HG03442 (cell line): ENCODE data around the gene ANGEL1.

Experiments
- ATAC-seq: cut with Tn5 transposase; IDR thresholded peaks from one replicate; pipeline ENCODE4 v1.9.1; 2021; ENCODE audit warnings: mild to moderate bottlenecking, moderate library complexity; ENCODE audit not compliant: unreplicated experiment

The ANGEL1 gene

DNA sequence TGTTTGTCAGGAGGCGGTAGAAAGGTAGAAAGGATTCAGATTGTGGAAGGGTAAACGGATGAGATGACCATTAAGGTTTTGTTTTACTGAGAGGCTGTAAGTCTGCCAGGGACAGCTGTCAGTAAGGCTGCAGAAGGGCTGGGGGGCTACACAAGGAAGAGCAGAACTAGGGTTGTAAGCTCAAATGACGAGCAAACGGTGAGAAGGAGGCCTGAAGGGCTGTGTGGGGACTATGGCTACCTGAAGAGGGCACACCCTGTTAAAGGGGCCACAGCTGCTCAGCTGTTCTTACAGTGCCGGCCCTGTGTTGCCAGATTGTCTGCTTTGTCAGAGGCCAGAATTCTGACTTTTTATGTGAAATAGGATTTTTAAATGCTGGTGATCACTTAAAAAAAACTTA lies 32.3 kb downstream of the ANGEL1 start:
- no peak for ATAC-seq

DNA sequence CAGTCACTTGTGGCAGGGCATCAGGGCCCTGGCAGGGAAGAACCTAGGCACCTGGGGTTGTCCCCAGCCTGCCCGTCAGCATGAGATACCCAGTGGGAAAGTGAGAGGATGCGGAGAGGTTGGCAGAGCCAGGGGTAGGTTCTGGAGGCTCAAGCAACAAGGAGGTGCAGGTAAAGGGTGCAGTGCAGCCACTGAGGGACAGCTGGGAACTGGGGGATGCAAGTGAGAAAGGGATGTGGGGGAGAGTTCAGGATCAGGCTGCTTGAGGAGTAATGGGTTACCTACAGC lies 32.7 kb downstream of the ANGEL1 start:
- no peak for ATAC-seq

DNA sequence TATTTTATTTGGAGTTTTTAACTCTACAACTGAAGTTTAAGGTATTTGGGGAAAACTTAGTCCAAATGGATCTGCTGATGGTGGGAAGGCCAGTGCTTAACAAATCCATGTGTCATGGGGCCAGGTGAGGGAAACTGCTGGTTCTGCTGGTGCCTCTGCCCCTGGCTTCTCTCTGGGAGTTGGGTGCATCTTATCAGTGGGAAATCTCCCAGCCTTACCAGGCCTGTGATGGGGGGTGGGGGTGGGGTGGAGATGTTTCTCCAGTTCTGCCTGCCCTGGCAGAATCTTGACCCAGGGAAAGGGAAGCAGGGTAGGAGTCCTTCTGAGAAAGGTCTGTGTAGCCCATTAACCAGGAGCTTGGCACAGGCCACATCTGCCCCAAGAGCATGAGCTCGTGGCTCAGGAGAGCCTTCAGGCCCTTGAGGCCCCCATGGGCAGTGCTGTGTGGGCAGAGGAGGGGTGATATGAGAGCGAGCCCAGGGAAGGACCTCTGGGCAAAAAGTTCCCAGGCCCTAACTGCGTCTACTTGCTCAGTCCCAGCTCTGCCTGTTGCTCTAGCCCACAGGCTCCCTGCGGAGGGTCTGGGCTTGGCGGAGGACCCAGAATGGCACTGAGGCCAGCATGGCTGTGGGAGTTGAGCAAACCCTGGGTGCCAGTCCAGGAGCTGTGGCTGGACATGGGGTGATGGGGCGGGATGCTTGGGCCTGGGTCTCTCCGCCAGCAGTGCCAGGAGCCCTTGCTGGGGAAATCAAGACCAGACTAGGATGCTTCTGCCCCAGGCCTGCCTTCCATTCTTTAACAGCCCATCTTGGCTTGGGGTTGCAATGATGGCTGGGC lies 33.2 kb downstream of the ANGEL1 start:
- ATAC-seq, result no peak

DNA sequence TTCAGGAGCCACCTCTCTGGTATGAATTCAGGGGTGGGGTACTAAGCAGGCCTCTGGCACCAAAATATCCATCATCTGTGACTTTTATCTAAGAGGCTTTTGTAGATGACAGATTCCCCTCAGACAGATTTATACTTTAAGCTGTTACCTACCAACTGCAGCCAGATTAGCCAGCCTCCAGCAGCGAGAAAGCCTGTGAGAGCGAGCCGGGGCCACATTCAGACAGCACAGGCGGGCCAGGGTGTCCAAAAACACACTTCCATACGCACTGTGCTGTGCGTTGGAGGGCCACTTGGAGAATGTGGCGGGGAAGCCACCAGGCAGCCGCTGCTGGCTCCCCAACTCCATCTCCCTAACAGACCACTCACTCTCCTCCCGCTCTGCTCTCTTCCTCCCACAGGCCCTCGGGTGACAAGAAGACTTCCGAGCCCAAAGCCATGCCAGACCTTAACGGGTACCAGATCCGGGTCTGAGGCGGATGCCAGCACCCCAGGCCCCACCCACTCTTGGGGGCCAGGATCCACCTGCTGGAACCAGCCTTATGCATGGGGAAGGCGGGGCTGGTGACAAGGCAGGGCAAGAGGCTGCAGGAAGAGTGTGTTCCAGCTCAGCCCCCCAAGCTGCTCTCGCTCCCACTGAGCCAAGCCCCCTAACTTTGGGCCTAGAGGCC lies 34.0 kb downstream of the ANGEL1 start:
- ATAC-seq, result no peak

DNA sequence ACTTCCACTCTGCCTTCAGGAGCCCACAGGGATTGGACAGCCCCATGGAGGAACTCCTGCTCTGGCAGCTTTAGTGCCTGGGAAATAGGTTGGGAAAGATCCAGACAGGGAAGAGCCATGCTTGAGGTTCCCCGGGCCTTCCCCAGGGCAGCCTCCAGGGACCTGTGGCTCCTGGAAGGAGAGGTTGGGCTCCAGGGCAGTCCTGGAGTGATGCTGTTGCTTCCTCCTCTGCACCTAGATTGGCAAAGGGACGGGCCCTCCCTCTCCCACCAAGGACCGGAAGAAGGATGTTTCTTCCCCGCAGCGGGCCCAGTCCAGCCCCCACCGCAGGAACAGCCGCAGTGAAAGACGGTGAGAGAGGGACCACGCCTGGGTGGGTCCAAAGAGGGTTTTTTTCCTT lies 35.0 kb downstream of the ANGEL1 start:
- no peak for ATAC-seq

DNA sequence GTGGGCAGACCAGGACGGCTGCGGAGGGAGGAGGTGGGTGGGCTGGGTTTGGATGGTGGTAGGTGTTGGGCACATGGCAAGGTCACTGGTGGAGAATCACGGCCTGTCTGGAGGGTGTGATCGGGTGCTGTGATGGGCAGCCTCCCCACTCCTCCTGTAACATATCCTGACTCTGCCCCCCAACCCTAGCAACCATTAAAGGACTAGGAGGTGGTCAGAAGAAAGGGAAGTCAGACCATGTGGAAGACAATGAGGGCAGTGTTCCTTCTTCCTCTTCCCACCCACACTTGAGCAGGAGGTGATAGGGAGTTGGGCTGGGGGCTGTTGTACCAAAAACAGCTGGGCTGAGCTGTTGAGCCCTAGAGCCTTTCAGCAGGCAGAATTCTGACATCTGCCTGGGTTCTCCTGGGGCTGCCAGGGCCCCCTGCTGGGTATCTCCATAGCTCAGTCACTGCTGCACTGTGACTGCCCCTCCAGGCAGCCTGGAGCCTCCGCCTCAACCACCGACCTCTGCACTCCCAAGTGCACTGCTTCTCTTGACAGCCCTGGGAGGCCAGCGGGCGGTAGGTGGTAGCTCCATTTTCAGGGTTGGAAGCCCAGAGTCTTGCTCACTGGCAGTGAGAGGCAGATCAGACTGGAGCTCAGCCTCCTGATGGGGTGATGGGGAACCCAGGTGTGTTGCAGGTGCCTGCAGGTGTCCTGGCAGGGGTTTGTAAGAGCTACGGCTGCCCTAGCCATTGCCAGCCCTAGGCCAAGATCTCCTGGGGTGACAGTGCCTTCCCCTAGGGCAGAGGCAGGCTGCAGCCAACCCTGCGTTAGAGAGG lies 36.0 kb downstream of the ANGEL1 start:
- ATAC-seq, result no peak

DNA sequence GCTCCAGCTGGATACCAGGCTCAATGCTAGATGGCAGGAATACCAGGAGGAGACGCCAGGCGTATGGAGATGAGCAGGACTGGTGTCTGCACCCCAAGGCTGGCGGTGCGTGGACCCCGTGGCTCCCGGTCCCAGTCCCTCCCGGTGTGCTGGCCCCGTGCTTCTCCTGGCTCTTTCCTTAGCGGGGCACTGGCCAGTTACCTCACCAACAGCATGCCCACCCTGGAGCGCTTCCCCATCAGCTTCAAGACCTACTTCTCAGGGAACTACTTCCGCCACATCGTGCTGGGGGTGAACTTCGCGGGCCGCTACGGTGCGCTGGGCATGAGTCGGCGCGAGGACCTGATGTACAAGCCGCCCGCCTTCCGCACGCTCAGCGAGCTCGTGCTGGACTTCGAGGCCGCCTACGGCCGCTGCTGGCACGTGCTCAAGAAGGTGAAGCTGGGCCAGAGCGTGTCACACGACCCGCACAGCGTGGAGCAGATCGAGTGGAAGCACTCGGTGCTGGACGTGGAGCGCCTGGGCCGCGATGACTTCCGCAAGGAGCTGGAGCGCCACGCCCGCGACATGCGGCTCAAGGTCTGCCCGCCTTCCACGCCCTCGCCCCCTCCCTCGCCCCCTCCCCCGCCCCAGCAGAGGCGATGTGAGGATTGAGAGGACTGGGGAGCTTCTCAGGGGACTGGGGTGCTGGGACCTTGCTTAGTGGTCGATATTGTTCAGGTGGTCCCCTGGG lies 36.8 kb downstream of the ANGEL1 start:
- ATAC-seq, result no peak

DNA sequence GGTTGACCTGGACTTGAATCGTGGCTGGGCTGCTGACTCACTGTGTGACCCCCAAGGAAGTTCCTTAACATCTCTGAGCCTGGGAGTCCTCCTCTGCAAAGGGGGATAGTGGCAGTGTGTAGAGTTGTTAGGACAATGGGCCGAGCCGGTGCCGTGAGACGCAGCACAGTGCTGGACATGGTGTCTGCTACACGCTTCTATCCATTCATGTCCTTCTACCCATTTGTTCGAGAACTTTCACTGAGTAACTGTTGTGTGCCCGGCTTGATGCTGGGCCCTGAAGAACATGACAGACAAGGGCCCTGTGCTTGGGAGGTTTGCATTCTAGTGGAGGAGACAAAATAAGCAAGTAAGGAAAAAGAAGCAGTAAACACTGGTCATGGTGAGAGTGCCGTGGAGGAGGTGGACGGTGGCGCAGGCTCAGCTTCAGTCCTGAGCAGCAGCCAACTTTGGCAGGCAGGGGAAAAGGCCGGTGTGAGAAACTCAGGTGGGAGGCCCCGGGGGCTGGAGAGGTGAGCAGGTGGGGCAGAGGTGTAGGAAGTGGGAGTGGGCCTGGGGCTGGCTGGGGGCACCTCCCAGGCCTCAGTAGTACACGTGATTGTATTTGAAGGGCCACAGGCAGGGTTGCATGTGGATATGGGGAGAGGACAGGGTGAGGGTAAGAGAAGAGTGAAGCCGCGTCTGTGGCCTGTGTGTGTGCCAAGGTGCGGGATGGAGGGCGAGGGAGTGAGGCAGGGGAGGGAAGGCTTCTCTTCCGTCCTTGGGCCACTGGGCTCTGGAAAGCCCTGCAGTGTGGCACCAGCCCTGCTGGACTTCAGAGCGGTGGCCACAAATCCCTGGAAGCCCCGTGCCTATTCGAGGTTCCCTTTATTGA lies 37.6 kb downstream of the ANGEL1 start:
- no peak for ATAC-seq

DNA sequence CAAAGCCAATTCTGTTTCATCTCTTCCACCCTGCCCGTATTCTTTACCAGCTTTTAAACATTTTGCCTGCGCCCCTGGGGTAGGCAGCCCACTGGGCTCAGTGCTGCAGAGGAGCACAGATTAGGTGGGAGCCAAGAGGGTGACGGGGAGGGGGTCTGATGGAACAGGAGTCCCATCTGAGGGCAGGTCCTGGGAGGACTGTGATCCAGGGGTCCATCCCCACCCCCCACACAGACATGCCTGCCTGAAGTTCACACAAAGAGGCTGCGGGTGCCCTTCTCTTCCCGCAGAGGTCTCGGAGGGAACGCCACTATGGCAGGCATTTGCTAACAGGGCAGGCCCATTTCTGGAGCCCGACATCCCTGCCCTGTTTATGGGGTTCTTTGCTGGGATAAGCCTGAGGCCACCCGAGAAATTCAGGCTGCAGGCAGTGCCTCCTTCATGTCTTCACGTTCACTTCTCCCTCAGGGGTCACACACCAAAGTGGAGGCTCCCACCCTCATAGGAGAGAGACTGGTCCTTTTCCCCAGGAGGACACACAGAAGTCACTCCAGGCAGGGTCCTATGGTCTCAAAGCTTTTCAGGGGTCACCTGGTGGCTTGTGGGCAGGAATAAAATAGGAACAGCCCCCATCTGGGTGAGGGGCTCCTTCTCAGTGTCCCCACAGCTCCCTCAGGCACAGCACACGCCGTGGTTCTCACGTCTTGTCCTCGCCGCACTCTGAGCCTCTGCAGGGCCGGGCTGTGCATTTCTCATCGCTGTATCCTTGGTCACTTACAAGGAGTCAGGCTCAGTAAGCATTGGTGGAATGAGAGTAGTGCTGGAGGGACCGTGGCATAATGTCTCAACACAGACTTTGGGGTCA lies 38.5 kb downstream of the ANGEL1 start:
- ATAC-seq, result no peak

DNA sequence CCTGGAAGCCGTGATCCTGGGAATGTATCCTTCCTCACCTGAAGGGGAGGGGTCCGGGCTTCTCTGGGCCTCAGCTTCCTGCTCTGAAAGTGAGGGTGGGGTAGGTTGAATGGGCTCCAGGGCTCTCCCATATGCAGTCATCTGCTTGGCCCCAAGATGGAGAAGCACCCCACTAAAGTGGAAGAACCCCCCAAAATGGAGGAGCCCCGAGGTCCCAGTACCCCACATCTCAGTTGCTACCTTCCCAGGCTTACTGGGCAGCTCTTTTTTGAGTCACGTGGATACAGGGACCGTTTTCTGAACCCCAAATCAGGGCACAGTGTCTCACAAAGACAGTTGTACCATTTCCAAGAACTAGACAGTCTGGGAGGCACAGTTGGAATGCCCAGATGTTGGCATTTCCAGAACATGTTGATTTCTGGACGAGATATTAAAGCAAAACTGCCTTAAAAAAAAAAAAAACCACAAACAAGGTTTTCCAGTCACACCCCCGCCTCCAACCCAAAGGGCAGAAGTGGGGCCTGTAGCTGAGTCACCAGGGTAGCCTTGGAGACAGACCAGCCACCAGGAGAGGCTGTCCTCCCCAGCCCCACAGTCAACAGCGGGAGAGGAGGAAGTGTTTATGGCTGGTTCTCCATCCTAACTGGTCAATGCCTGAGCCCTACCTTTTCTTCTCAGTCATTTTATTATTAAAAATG lies 39.3 kb downstream of the ANGEL1 start:
- no peak for ATAC-seq

DNA sequence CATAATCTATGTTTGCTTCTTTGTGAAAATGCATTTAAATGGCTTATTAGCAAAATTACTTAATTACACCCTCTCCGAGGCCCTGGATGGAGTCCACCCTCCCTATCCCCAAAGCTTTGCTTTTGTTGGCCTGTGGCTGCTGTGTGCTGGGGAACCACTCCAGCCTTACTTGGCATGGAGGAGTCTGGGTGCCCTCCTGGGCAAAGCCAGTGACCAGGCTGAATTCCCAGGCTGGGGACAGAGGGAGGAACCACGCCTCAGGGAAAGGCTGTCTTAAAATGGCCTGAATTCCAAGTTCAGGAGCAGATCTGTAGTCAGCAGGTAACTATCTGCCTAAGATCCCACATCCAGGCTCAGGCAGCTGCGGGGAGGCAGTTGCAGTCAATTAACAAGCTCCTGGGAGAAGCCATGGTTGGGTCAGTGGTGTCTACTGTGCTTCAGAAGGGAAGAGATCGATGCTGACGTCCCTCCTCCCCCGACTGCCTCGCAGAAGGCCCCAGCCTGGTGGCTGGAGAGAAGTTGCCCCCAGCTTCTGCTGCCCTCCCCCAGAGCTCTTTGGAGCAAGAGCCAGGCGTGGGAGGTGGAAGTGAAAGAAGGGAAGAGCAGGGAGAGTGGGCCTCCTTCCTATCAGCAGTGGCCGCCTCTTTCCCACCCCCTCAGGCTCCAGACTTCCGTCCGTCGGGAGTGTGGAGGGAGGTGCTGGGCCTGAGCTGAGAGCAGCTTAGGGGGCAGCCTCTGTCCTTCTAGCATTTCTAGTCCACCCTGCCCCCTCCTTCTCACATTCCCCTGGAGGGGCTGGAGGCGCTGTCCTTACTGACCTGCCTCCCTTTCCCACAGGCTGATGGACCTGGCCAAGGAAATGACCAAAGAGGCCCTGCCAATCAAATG lies 40.1 kb downstream of the ANGEL1 start:
- no peak for ATAC-seq

DNA sequence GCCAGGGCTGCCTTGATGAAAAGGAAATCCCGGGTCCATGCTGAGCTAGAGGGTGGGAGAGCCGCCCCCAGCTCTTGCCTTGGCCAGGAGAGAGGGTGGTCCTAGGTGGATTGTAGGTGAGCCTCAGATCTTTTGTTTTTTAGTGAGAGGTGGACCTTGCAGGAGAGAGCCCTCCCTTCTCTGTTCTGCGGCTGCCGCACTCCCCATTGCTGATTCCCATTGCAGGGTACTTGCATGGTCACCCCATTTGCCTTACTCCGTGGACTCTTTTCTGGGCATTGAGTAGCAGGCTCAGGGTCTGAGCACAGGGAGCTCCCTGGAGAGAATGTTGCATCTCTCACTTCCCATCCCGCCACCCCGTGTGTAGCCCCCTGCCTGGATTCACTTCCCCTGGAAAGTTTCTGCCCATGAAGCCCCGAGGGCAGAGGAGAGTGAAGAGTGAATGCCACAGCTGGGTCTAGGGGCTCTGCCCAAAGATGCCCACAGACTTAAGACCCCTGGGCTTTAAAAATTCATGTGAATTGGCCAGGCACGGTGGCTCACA lies 41.2 kb downstream of the ANGEL1 start:
- no peak for ATAC-seq

DNA sequence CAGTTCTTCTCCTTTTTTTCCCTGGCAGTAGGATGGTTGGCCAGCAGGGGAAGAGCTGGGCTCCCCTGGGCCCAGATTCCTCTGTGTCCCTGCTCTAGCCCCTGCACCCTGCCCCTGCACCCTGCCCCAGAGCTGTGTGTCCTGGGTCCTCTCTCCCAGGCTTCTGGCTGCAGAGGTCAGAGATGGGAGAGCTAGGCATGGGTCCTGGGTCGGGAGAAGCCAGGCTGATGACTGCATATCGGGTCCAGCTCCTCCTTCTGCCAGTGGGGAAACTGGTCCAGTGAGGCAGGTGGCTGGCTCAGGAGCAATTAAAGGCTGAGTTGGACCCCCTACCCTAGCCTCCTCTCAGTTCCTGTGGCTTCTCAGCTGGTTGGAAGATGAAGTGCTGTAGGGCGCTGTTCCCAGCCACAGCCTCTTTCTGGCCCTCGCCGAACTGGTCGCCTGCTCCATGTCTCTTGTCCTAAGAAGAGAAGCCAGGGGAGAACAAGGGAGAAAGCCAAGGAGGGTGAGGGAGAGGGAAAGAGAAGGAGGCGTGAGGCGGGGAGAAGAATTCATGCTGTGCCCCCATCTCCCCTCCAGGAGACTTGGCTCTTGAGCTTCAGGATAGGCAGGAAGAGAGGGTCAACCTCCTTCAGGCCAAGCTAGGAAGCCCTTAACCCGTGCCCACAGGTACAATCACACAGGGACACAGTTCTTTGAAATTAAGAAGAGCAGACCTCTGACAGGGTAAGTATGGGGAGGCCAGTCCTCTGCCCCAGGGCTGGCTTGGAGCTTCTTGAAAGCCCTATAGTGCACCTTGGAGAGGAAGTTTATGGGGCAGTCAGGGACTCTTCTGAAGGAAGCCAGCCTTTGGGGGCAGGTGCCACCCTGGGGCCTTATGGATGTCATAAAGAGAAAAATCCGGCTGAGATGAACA lies 41.9 kb downstream of the ANGEL1 start:
- ATAC-seq, result no peak

DNA sequence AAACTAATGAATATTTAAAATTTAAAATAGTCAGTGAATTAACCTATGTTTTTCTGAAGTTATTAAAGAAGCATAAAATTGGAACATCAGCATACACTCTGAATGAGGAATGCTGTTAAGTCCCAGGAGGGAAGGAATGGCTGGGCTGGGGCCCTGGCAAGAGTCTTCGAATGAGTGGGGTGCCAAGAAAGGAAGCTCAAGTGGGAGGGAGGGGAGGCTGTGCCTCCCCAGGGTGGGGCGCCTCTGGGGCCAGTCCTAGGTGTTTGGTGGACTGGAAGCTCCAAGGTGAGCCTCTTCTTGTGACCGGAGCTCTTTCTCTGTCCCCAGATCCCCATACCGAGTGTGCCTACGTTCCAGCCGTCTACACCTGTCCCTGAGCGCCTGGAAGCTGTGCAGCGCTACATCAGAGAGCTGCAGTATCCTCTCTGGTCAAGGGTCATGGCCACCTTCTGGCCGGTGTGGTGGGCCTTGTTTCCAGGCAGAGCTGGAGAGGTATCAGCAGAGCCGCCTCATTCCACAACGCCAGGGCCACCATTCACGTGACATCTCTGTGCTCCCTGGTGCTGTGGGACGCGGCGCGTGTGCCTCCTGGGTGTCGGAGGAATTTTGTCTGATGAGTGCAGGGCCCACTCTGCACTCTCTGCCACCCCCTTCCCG lies 42.9 kb downstream of the ANGEL1 start:
- ATAC-seq, result no peak

DNA sequence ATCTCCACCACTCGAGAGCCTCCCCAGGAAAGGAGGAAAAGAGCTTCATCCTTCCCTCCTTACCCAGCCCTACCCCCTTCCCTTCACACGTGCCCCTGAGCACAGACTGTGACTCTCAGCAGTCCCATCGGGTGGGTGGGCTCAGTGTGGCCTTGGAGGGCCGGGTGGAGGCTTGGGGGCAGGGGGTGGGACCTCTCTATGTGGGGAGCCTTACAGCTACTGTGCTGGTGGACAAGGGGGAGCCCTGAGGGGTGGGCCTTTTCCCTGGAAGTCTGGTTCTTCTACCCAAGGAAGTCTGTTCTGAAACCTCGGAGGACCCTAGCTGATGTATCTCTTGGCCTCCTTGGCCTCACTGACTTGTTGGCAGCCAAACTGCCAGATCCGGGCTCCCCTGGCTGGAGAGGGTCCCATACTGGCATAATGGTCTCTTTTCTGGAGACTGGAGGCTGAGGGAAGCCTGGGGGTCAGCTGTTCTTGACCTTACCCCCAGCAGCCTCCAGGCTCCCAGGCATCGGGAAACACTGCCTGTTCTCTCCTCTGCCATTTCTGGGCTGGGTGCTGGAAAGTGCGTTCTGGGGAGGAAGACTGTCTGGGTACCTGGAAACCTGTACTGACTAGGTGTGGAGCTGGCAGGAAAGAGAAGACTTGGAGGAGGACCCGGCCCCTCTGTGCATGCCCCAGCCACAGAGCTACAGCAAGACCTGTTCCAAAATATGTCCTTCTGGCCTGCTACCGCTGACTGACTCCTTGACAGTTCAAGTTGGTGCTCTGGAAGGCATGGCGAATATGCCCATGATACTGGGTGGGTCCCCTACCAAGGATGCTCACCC lies 43.8 kb downstream of the ANGEL1 start:
- no peak for ATAC-seq
